CD4-positive, CD25-positive, alpha-beta regulatory T cell (primary cell): ENCODE data around the gene KCNK13. TPM values are rescaled to one million over a fixed set of nuclear protein-coding genes. Genes with fewer than 3 reads are reported as not detected.

Experiments used
- ATAC-seq, 2 donors: fragments of 150-1000 bp; cut with Tn5 transposase; one replicate each; pipeline ENCODE4 v1.10.0; 2021; ENCODE audit warnings: low read depth in 2 of 2, moderate number of reproducible peaks in 2 of 2, moderate library complexity in 1 of 2
- DNase-seq, 3 donors: peaks; one replicate each; pipeline versions ENCODE4 v3.0.0 to v3.0.0-alpha.2; 2012 to 2022; ENCODE audit warnings: mixed read lengths in 1 of 3
- H3K27ac ChIP-seq: one replicate; pipeline ENCODE4 v1.7.0; 2013; ENCODE audit warnings: mild to moderate bottlenecking, low read length; ENCODE audit not compliant: insufficient read depth, poor library complexity, severe bottlenecking
- H3K27me3 ChIP-seq: one replicate; pipeline ENCODE4 v1.7.0; 2013; ENCODE audit warnings: low read length; ENCODE audit not compliant: control insufficient read depth, insufficient read depth
- H3K36me3 ChIP-seq: one replicate; pipeline ENCODE4 v1.7.0; 2013; ENCODE audit warnings: mild to moderate bottlenecking, low read length, moderate library complexity; ENCODE audit not compliant: control insufficient read depth, insufficient read depth
- H3K4me1 ChIP-seq: 2 replicates; pipeline ENCODE4 v1.7.0; 2013; ENCODE audit warnings: mild to moderate bottlenecking, low read length; ENCODE audit not compliant: insufficient read depth, control insufficient read depth, poor library complexity, severe bottlenecking
- H3K4me3 ChIP-seq: one replicate; pipeline ENCODE4 v1.7.0; 2013; ENCODE audit warnings: low read depth, mild to moderate bottlenecking, low read length, moderate library complexity
- H3K9me3 ChIP-seq, 2 experiments: 1 replicate in 1 of 2; 2 replicates in 1 of 2; pipeline ENCODE4 v1.7.0; 2013; ENCODE audit warnings: low read length in 2 of 2, mild to moderate bottlenecking in 1 of 2, moderate library complexity in 1 of 2; ENCODE audit not compliant: control insufficient read depth in 2 of 2
- H3K27ac Mint-ChIP-seq, 3 donors: one replicate each; pipeline ENCODE4 v1.8.0; 2020 to 2022; ENCODE audit warnings: mild to moderate bottlenecking in 3 of 3, mixed read lengths in 3 of 3, moderate library complexity in 2 of 3
- H3K27me3 Mint-ChIP-seq: one replicate; pipeline ENCODE4 v1.8.0; 2022; ENCODE audit warnings: mild to moderate bottlenecking, mixed read lengths
- H3K36me3 Mint-ChIP-seq: one replicate; pipeline ENCODE4 v1.8.0; 2020; ENCODE audit warnings: mixed read lengths
- H3K4me1 Mint-ChIP-seq, 4 donors: one replicate each; pipeline ENCODE4 v1.8.0; 2020 to 2022; ENCODE audit warnings: mixed read lengths in 4 of 4, mild to moderate bottlenecking in 1 of 4
- H3K4me3 Mint-ChIP-seq, 4 donors: one replicate each; pipeline ENCODE4 v1.8.0; 2020 to 2022; ENCODE audit warnings: mild to moderate bottlenecking in 4 of 4, mixed read lengths in 4 of 4, moderate library complexity in 3 of 4
- H3K9me3 Mint-ChIP-seq, 7 donors: one replicate each; pipeline ENCODE4 v1.8.0; 2020 to 2022; ENCODE audit warnings: mixed read lengths in 7 of 7, mild to moderate bottlenecking in 3 of 7, moderate library complexity in 2 of 7
- polyA plus RNA-seq, 4 donors: library from polyadenylated mRNA; unstranded; fragments of 300-500 nt; fragmentation: Illumina TruSeq; gene quantifications; one replicate each; pipeline ENCODE4 v1.2.3, GENCODE V29; 2021
- total RNA-seq: library from RNA; stranded (reverse); gene quantifications from one replicate; pipeline ENCODE4 v1.2.3, GENCODE V29; 2022

KCNK13 gene
- total and polyA plus RNA-seq, 5 donors from 2014 or later: 0.20 TPM; not detected in 4

DNA sequence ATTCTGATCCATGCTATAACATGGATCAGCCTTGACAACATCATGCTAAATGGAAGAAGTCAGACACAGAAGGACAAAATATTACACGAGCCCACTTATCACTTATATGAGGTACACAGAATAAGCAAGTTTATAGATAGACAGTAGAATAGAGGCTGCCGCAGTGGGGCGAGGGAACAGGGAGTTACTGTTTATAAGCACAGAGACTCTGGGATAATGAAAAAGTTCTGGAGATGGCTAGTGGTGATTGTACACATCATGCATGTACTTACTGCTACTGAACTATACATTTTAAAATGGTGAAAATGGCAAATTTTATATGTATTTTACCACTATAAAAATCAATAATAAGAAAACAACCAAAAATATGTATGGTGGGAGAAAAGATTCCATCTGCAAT is 99.3 kb downstream of the KCNK13 start:
- H3K4me1 ChIP-seq: no peaks in the 10 kb centered on the region
- Mint-ChIP-seq H3K27me3 (peaks cover 15% of the 10 kb centered on the region), H3K4me3 (no peak overlapping the region), H3K4me1 (no peaks in the 10 kb centered on the region), H3K36me3 (no peaks in the 10 kb centered on the region), H3K9me3 (peaks cover 0 to 7% (median 0%) of the 10 kb centered on the region in 7 donors), H3K27ac (no peak overlapping the region)
- no peaks in the 10 kb centered on the region for H3K9me3 ChIP-seq
- H3K27ac ChIP-seq: no peak overlapping the region
- H3K36me3 ChIP-seq: no peaks in the 10 kb centered on the region
- H3K4me3 ChIP-seq: no peak overlapping the region
- ATAC-seq (no peak), DNase-seq (no peak)
- H3K27me3 ChIP-seq: peaks cover 6% of the 10 kb centered on the region

DNA sequence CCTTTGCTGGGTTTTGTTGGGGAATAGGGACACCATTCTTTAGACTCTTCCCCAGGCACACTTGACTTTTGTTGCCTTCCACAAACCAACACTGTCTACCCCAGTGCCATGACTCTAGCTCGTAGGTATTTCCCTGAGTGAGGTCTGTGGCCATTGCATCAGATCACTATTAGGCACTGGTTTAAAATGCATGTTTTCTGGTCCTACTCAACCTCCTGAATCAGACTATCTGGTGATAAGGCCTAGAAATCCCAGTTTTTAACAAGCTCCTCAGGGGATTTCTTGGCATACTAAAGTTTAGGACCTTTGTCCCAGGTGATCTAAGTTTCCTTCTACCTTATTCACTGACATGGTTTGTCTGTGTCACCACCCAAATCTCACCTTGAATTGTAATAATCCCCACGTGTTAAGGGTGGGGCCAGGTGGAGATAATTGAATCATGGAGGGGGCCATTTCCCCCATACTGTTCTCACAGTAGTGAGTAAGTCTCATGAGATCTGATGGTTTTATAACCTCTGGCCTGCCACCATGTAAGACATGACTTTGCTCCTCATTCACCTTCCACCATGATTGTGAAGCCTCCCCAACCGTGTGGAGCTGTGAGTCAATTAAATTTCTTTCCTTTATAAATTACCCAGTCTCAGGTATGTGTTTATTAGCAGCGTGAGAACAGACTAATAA is 106.8 kb downstream of the KCNK13 start:
- DNase-seq (no peak), ATAC-seq (no peak)
- Histone ChIP-seq H3K4me3 (no peak overlapping the region), H3K4me1 (no peaks in the 10 kb centered on the region), H3K27me3 (peaks cover 9% of the 10 kb centered on the region), H3K36me3 (no peaks in the 10 kb centered on the region), H3K9me3 (no peaks in the 10 kb centered on the region), H3K27ac (no peak overlapping the region)
- Mint-ChIP-seq H3K27ac (no peak overlapping the region), H3K9me3 (peaks cover 0 to 3% (median 0%) of the 10 kb centered on the region in 7 donors), H3K27me3 (peaks cover 23% of the 10 kb centered on the region), H3K4me3 (no peak overlapping the region), H3K36me3 (no peaks in the 10 kb centered on the region), H3K4me1 (no peaks in the 10 kb centered on the region)

DNA sequence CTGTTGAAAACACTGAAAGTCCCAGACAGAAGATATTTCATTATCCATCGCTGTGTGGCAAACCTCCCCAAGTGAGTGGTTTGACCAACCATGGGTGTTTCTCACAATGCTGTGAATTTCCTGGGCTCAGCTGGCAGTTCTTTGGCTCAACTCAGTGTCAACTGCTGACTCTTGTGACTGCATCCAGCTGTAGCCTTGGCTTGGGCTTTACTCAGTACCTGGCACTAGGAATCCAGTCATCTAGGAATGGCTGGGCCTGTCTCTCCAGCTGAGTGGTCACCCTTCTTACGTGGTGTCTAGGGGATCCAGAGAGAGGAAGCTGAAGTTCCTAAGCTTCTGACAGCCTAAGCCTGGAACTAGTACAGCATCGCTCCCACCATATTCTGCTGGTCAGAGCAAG is 113.8 kb downstream of the KCNK13 start:
- Mint-ChIP-seq H3K4me1 (no peaks in the 10 kb centered on the region), H3K9me3 (peaks cover 0 to 3% (median 0%) of the 10 kb centered on the region in 7 donors), H3K27ac (no peak overlapping the region), H3K4me3 (no peak overlapping the region), H3K36me3 (no peaks in the 10 kb centered on the region), H3K27me3 (peaks cover 24% of the 10 kb centered on the region)
- Histone ChIP-seq H3K4me3 (no peak overlapping the region), H3K36me3 (no peaks in the 10 kb centered on the region), H3K27ac (no peak overlapping the region), H3K27me3 (peaks cover 7% of the 10 kb centered on the region), H3K9me3 (no peaks in the 10 kb centered on the region), H3K4me1 (no peaks in the 10 kb centered on the region)
- DNase-seq (no peak), ATAC-seq (no peak)

DNA sequence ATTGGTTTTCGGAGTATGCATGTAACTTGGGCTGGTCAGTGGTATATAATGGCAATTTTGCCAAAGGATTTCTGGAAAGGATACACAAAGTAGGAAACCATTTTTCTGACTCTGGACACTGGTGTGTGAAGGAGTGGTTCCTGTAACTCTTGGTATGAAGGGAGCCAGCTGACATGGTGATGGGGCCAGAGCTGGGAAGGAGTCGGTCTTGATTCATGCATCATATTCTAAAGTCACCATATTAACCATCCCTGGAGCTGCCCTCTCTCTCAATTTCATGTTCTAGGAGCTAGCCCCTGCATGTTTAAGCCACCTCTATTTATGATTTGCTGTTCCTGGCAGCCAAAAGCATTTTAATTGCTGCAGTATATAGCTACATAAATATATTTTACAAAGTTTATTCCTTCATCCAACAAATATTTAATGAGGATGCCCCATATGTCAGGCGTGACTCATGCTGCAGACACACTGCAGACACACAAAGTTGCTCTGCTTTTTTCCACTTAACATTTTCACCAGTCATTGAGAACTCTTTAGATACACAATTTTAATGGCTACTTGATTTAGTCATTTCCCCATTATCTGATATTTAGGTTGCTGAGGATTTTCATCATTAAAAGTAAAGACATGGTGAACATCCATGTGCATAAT is 115.9 kb downstream of the KCNK13 start:
- Mint-ChIP-seq H3K27me3 (peaks cover 12% of the 10 kb centered on the region), H3K36me3 (no peaks in the 10 kb centered on the region), H3K4me1 (no peaks in the 10 kb centered on the region), H3K9me3 (peaks cover 0 to 3% (median 0%) of the 10 kb centered on the region in 7 donors), H3K4me3 (no peak overlapping the region), H3K27ac (no peak overlapping the region)
- Histone ChIP-seq H3K27ac (no peak overlapping the region), H3K36me3 (no peaks in the 10 kb centered on the region), H3K9me3 (no peaks in the 10 kb centered on the region), H3K27me3 (peaks cover 7% of the 10 kb centered on the region), H3K4me1 (no peaks in the 10 kb centered on the region), H3K4me3 (no peak overlapping the region)
- DNase-seq (no peak), ATAC-seq (no peak)

DNA sequence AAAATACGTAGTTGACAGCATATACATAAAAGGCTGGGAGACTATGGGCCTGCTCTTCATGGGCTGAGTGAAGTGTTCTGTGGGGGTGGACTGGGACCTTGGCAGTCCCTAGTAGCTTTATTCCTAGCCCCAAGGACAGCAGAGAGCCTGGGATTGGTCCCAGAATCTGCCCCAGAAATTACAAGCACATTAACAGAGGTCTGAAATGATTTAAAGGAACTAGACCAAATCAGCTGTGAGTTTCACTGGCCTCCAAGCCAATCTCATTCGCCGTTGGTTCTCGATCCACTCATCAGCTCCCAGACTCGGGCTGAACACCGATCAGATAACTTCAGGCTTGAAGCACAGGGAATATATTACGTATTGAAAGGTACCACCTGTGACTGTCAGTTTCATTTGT is 117.6 kb downstream of the KCNK13 start:
- Histone ChIP-seq H3K27ac (no peak overlapping the region), H3K36me3 (no peaks in the 10 kb centered on the region), H3K9me3 (no peaks in the 10 kb centered on the region), H3K4me1 (no peaks in the 10 kb centered on the region), H3K27me3 (peaks cover 4% of the 10 kb centered on the region), H3K4me3 (no peak overlapping the region)
- H3K27me3 Mint-ChIP-seq: peaks cover 11% of the 10 kb centered on the region
- no peak for DNase-seq
- no peak for ATAC-seq
- no peak overlapping the region for H3K4me3 Mint-ChIP-seq
- H3K9me3 Mint-ChIP-seq: peaks cover 0 to 4% (median 0%) of the 10 kb centered on the region in 7 donors
- H3K36me3 Mint-ChIP-seq: no peaks in the 10 kb centered on the region
- no peak overlapping the region for H3K27ac Mint-ChIP-seq
- no peaks in the 10 kb centered on the region for H3K4me1 Mint-ChIP-seq

DNA sequence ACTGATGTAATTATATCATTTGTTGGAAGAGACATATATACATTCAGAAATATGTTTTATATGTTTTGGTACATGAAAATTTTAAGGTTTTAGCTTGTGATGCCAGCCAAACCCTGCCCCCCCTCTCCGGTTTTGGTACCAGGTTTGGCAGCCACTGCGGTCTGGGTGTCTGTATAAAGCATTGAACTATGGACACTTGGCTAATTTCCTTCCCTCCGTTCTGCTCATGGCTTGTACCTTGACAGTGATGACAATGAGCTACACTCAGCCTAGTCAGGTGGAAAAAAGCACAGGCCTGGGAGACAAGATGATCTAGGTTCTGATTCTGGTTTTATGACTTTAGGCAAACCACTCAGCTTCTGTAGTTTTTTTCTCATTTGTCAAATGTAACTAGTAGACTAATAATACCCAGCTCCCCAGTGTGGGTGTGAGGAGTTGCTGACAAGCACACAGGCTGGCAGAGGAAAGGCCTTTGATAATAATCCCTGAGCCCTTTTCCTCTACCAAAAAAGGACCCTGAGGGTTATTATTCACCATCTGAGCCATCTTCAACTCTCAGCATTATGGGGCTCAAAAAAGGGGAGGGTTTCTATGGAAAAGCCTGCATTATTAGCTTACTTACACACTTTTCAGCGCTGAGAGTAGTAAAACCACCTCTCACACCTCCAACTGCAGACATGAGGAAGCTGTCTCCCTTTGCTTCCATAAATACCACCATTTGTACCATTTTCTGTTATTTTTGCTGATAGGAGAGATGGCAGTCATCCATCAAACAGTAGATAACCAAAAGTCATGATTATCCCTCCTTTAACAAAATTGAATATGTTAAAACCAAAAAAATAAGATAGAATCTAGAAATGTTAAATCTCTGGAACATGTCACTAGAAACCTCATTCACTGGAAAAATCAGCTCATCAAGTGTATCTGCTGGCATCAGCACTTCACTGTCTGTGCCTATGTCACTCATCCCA is 118.3 kb downstream of the KCNK13 start:
- H3K9me3 ChIP-seq: no peaks in the 10 kb centered on the region
- H3K36me3 Mint-ChIP-seq: no peaks in the 10 kb centered on the region
- H3K27ac Mint-ChIP-seq: no peak overlapping the region
- H3K4me3 ChIP-seq: no peak overlapping the region
- H3K36me3 ChIP-seq: no peaks in the 10 kb centered on the region
- H3K27me3 Mint-ChIP-seq: peaks cover 11% of the 10 kb centered on the region
- H3K4me1 Mint-ChIP-seq: no peaks in the 10 kb centered on the region
- DNase-seq (no peak), ATAC-seq (no peak)
- peaks cover 3% of the 10 kb centered on the region for H3K27me3 ChIP-seq
- no peak overlapping the region for H3K27ac ChIP-seq
- peaks cover 0 to 4% (median 0%) of the 10 kb centered on the region in 7 donors for H3K9me3 Mint-ChIP-seq
- H3K4me3 Mint-ChIP-seq: no peak overlapping the region
- no peaks in the 10 kb centered on the region for H3K4me1 ChIP-seq

DNA sequence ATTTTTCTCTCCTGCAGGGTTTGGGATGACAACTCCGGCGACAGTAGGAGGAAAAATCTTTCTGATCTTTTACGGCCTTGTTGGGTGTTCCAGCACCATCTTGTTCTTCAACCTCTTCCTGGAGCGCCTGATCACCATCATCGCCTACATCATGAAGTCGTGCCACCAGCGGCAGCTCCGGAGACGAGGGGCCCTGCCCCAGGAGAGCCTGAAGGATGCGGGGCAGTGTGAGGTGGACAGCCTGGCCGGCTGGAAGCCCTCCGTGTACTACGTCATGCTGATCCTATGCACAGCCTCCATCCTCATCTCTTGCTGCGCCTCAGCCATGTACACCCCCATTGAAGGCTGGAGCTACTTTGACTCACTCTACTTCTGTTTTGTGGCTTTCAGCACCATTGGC is 122.3 kb downstream of the KCNK13 start:
- Mint-ChIP-seq H3K4me1 (no peaks in the 10 kb centered on the region), H3K4me3 (no peak overlapping the region), H3K27me3 (peaks cover 19% of the 10 kb centered on the region), H3K27ac (no peak overlapping the region), H3K9me3 (peaks cover 0 to 6% (median 0%) of the 10 kb centered on the region in 7 donors), H3K36me3 (no peaks in the 10 kb centered on the region)
- Histone ChIP-seq H3K36me3 (no peaks in the 10 kb centered on the region), H3K4me3 (no peak overlapping the region), H3K27ac (no peak overlapping the region), H3K9me3 (peaks cover 0 to 3% of the 10 kb centered on the region in 2 experiments), H3K27me3 (no peaks in the 10 kb centered on the region), H3K4me1 (no peaks in the 10 kb centered on the region)
- ATAC-seq: no peak
- DNase-seq: no peak
